ENCODE measurements around the gene TCN1. TPM values are rescaled to one million over a fixed set of nuclear protein-coding genes. Genes with fewer than 3 reads are reported as not detected.

Gene TCN1
- total RNA-seq, 1 experiment from 2014 or later: 335 TPM

DNA sequence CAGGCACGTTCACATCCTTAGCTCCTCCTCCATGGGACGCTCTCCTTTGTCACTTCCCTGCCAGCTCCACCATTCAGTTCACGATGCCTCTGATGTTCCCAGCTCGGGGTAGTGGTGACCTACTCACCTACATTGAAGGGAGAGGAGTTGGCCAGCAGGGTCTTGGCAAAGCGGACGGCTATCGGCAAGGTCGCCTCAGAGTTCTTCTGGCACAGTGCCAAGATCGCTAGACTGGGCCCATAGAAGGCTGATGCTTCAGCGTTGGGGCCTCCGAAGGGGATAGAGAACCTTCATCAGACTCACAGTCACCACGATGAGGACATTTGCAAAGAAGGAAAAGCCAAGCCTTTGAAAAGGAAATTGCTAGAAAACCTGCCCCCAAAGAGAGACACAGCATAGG lies 24.0 kb downstream of the TCN1 start:
- Mint-ChIP-seq H3K27ac (ENCODE audit: unreplicated experiment) (no peak overlapping the region), H3K36me3 (ENCODE audit: insufficient read depth, unreplicated experiment) (no peaks in the 10 kb centered on the region), H3K4me3 (ENCODE audit: low read depth, unreplicated experiment) (no peak overlapping the region), H3K4me1 (ENCODE audit: low read depth, unreplicated experiment) (peaks cover 10% of the 10 kb centered on the region), H3K27me3 (ENCODE audit: unreplicated experiment) (no peaks in the 10 kb centered on the region), H3K9me3 (ENCODE audit: low read depth, unreplicated experiment) (peaks cover 3% of the 10 kb centered on the region)
- BruUV-seq (replicated peaks): no TSS peak
- intact Hi-C loops (cut with micrococcal nuclease; ENCODE audit: unreplicated experiment): no loop called here
- CTCF ChIA-PET: no interaction called here
- no peak for DNase-seq
- TF ChIP-seq, protein P1, sequence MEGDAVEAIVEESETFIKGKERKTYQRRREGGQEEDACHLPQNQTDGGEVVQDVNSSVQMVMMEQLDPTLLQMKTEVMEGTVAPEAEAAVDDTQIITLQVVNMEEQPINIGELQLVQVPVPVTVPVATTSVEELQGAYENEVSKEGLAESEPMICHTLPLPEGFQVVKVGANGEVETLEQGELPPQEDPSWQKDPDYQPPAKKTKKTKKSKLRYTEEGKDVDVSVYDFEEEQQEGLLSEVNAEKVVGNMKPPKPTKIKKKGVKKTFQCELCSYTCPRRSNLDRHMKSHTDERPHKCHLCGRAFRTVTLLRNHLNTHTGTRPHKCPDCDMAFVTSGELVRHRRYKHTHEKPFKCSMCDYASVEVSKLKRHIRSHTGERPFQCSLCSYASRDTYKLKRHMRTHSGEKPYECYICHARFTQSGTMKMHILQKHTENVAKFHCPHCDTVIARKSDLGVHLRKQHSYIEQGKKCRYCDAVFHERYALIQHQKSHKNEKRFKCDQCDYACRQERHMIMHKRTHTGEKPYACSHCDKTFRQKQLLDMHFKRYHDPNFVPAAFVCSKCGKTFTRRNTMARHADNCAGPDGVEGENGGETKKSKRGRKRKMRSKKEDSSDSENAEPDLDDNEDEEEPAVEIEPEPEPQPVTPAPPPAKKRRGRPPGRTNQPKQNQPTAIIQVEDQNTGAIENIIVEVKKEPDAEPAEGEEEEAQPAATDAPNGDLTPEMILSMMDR (IDR thresholded peaks at IDR 0.05; ENCODE audit: unreplicated experiment): no peak

DNA sequence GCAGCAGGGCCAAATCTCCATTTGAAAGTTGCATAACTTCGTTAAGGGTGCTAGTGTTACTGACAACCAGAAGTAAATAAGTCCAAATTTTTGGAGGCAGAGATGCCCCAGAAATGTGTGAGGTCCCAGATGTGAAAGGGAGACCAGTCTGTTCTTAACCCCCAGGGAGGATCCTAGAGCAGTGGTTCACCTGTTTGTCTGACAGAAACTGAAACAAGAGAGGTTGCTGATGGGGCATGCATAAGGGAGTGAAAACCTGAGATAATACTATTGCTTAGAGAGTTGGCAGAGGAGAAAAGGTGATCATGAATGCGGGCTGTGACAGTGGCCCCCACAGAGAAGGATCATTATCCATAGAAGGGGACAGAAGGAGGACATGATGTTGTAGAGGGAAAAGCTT lies 24.8 kb downstream of the TCN1 start:
- H3K4me1 Mint-ChIP-seq (ENCODE audit: low read depth, unreplicated experiment): peaks cover 7% of the 10 kb centered on the region
- TF ChIP-seq, protein P1 (IDR thresholded peaks at IDR 0.05; ENCODE audit: unreplicated experiment): no peak
- no peaks in the 10 kb centered on the region for H3K36me3 Mint-ChIP-seq (ENCODE audit: insufficient read depth, unreplicated experiment)
- no peaks in the 10 kb centered on the region for H3K27me3 Mint-ChIP-seq (ENCODE audit: unreplicated experiment)
- H3K27ac Mint-ChIP-seq (ENCODE audit: unreplicated experiment): peak overlapping the region; percentile 13
- CTCF ChIA-PET: no interaction called here
- H3K4me3 Mint-ChIP-seq (ENCODE audit: low read depth, unreplicated experiment): no peak overlapping the region
- no TSS peak for BruUV-seq (replicated peaks)
- DNase-seq: no peak
- intact Hi-C loops (cut with micrococcal nuclease; ENCODE audit: unreplicated experiment): no loop called here
- H3K9me3 Mint-ChIP-seq (ENCODE audit: low read depth, unreplicated experiment): peaks cover 3% of the 10 kb centered on the region

DNA sequence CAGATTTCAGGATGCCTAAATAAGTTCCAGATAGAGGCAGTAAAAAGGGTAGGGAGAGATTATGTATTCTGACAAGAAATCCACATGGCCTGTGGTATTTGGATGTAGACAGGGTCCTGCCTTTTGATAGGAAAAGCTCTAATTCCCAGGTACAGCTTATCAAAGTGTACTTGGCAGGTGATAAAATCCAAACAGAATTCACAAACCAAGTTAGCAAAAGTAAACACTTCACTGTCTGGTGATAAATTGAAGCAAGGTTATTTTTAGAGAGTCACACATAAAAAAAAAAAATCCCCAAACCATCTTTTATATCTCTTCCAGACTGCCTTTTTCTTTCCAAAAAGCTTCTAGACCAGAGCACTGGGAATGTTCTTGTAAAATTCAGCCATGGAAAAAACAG lies 26.7 kb downstream of the TCN1 start:
- Mint-ChIP-seq H3K27me3 (ENCODE audit: unreplicated experiment) (no peaks in the 10 kb centered on the region), H3K36me3 (ENCODE audit: insufficient read depth, unreplicated experiment) (no peaks in the 10 kb centered on the region), H3K4me1 (ENCODE audit: low read depth, unreplicated experiment) (no peaks in the 10 kb centered on the region), H3K27ac (ENCODE audit: unreplicated experiment) (no peak overlapping the region), H3K4me3 (ENCODE audit: low read depth, unreplicated experiment) (no peak overlapping the region), H3K9me3 (ENCODE audit: low read depth, unreplicated experiment) (peaks cover 3% of the 10 kb centered on the region)
- CTCF ChIA-PET: interaction anchor here (0.6 kb wide), 1 partner anchor 35 kb away, joined by 3 read pairs; no protein-coding TSS in a partner anchor
- intact Hi-C loops (cut with micrococcal nuclease; ENCODE audit: unreplicated experiment): no loop called here
- TF ChIP-seq, protein P1 (IDR thresholded peaks at IDR 0.05; ENCODE audit: unreplicated experiment): no peak
- no TSS peak for BruUV-seq (replicated peaks)
- no peak for DNase-seq

DNA sequence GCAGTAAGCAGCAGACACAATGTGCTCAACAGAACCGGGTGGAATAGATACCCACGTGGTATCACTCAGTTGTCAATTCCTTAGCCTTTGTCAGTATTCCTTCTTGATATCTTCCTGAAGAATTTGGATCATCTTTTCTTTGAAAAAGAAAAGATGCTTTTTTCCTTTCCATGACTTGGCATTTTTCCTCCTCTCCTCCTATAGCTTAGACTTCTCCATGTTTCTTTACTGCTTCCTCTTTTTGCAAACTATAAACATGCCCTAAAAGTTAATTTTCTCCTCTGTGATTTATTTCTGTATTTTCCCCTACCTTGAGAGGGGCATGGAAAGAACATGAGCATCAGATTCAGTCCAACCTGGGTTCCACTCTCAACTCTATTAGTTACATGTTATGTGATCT lies 32.7 kb downstream of the TCN1 start:
- no peaks in the 10 kb centered on the region for H3K9me3 Mint-ChIP-seq (ENCODE audit: low read depth, unreplicated experiment)
- H3K27me3 Mint-ChIP-seq (ENCODE audit: unreplicated experiment): no peaks in the 10 kb centered on the region
- BruUV-seq (replicated peaks): no TSS peak
- intact Hi-C loops (cut with micrococcal nuclease; ENCODE audit: unreplicated experiment): no loop called here
- CTCF ChIA-PET: no interaction called here
- no peak overlapping the region for H3K27ac Mint-ChIP-seq (ENCODE audit: unreplicated experiment)
- DNase-seq: no peak
- no peaks in the 10 kb centered on the region for H3K36me3 Mint-ChIP-seq (ENCODE audit: insufficient read depth, unreplicated experiment)
- no peak overlapping the region for H3K4me3 Mint-ChIP-seq (ENCODE audit: low read depth, unreplicated experiment)
- H3K4me1 Mint-ChIP-seq (ENCODE audit: low read depth, unreplicated experiment): no peaks in the 10 kb centered on the region
- TF ChIP-seq, protein P1 (IDR thresholded peaks at IDR 0.05; ENCODE audit: unreplicated experiment): no peak
